Measurements from ENCODE around the gene HES5. TPM values are rescaled to one million over a fixed set of nuclear protein-coding genes. Genes with fewer than 3 reads are reported as not detected.

The HES5 gene
- total and polyA plus RNA-seq, 2 donors (not counting 3 experiments of a cell fraction or from before 2014, with no cell fraction given), result 0.07 TPM; not detected in 1

- no peaks in the 10 kb centered on the region for H3K36me3 ChIP-seq (ENCODE audit: control insufficient read depth in 2 of 2, extremely low read depth in 1 of 2, insufficient read depth in 2 of 2, low read length in 2 of 2)
- peaks cover 0 to 1% of the 10 kb centered on the region in 2 experiments for H3K27me3 ChIP-seq (ENCODE audit: control insufficient read depth in 2 of 2, insufficient read depth in 2 of 2, low read length in 2 of 2)
- dilution Hi-C loops (cut with MboI; ENCODE audit: extremely low pct_ligation_motif_present, low sequenced_read_pairs), result no loop called here
- no peak overlapping the region for H3K4me3 ChIP-seq (replicated peaks in 1 of 3; ENCODE audit: insufficient read depth in 1 of 3, low read depth in 1 of 3, low read length in 3 of 3)
- DNase-seq (ENCODE audit: low read depth, low spot score) (no peak), FAIRE-seq (no peak)
- H3K4me2 ChIP-seq (ENCODE audit: insufficient read depth, low read length), result no peak overlapping the region
- H4K20me1 ChIP-seq (replicated peaks; ENCODE audit: control insufficient read depth, extremely low read depth, insufficient read depth, low read length), result no peaks in the 10 kb centered on the region
- no peaks in the 10 kb centered on the region for H3K79me2 ChIP-seq (ENCODE audit: control insufficient read depth, insufficient read depth, low read length)
- ChIA-PET POLR2A (no interaction called here), CTCF (interaction anchor here (1.2 to 1.5 kb wide), 2 partner anchors 9 to 17 kb away, joined by 3 read pairs; no protein-coding TSS in a partner anchor)
- H3K9me1 ChIP-seq (replicated peaks; ENCODE audit: control insufficient read depth, extremely low read depth, insufficient read depth, low read length), result no peaks in the 10 kb centered on the region
- no peak overlapping the region for H3K9ac ChIP-seq (replicated peaks; ENCODE audit: extremely low read depth, insufficient read depth, low read length)
- H3K4me1 ChIP-seq (ENCODE audit: control insufficient read depth, extremely low read depth, insufficient read depth, low read length), result peaks cover 3% of the 10 kb centered on the region
- BruUV-seq (replicated peaks), result no TSS peak
- TF ChIP-seq MYC (IDR thresholded peaks at IDR 0.05; ENCODE audit: low read depth, low read length) (no peak), POLR2AphosphoS5 (IDR thresholded peaks at IDR 0.05; ENCODE audit: insufficient read depth, low read depth, low read length) (no peak), CTCF (IDR thresholded peaks at IDR 0.05; ENCODE audit: extremely low read depth in 1 of 2, insufficient read depth in 1 of 2, low read depth in 1 of 2, low read length in 2 of 2) (no peak), EZH2 (IDR thresholded peaks at IDR 0.05; ENCODE audit: borderline replicate concordance, low read depth, low read length, severe bottlenecking) (no peak), MAX (IDR thresholded peaks at IDR 0.05; ENCODE audit: insufficient read depth, insufficient read length) (no peak), GATA2 (IDR thresholded peaks at IDR 0.05; ENCODE audit: insufficient read depth, insufficient read length, low read depth, low read length) (no peak), POLR2A (IDR thresholded peaks at IDR 0.05; ENCODE audit: low read depth, low read length) (no peak), JUN (IDR thresholded peaks at IDR 0.05; ENCODE audit: borderline replicate concordance, insufficient read depth, insufficient read length, low read depth) (no peak), FOS (IDR thresholded peaks at IDR 0.05; ENCODE audit: borderline replicate concordance, insufficient read depth, low read length) (no peak)
- no peak overlapping the region for H2AFZ ChIP-seq (ENCODE audit: low read depth, low read length)
- H3K27ac ChIP-seq (ENCODE audit: insufficient read depth, low read depth, low read length), result no peak overlapping the region
- intact Hi-C loops (cut with micrococcal nuclease), result no loop called here
- no peaks in the 10 kb centered on the region for H3K9me3 ChIP-seq (replicated peaks; ENCODE audit: control insufficient read depth, insufficient read depth, low read length)
Measured at GRCh38 chr1:2540816-2541492, 10.9 kb upstream of the HES5 start.

Measured in endothelial cell of umbilical vein (primary cell).